Measurements from ENCODE around the gene UGGT2. TPM values are rescaled to one million over a fixed set of nuclear protein-coding genes. Genes with fewer than 3 reads are reported as not detected.

The UGGT2 gene
- total RNA-seq, 1 donor from 2014 or later: 17.4 TPM

DNA sequence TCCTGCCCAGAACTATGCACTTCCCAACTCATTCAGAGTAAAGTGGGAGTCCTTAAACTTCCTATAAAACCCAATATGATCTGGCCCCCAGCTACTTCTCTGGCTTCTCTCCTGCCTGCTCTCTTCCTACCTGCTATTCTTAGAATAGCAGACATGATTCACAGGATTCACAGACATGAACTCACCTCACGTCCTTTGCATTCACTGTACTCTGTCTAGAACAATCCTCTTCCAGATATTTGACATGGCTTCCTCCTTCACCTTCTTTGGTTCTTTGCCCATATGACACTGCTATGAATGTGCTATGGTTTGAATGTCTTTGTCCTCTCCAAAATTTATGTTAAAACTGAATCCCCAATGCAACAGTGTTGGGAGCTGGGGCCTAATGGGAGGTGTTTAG, 154.9 kb downstream of the UGGT2 start:
- no peak for DNase-seq (ENCODE audit: low read depth)

DNA sequence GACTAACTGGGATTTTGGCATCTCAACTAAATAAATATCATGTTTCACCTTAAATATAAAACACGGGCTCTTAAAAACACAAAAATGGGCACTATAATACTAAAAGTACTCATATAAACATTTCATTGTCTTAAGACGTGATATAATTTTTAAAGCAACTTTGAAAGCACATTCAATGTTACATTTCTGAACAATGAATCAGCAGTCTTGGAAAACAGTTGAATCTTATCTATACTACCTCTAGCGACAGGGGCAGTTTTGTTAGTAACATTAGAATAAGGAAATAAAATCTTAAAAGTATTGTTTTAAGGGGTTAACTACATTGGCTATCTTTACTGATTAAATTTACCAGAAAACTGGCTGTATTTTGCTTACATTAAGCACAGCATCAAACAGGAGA, 156.9 kb downstream of the UGGT2 start:
- no peak for DNase-seq (ENCODE audit: low read depth)
- no peak for TF ChIP-seq CTCF (conservative IDR thresholded peaks at IDR 0.05; ENCODE audit: low read depth, low read length)
- H3K4me3 ChIP-seq (ENCODE audit: low read depth, low read length): no peak overlapping the region

More for the DNA sequence above, 154.9 kb downstream of the UGGT2 start:
- no peak for TF ChIP-seq CTCF (conservative IDR thresholded peaks at IDR 0.05; ENCODE audit: low read depth, low read length)
- H3K4me3 ChIP-seq (ENCODE audit: low read depth, low read length): no peak overlapping the region

- TF ChIP-seq CTCF (conservative IDR thresholded peaks at IDR 0.05; ENCODE audit: low read depth, low read length): no peak
Observed at GRCh38 chr13:95893861-95894260, 159.3 kb downstream of the UGGT2 start.

GRCh38 chr13:95882121-95882520, 171.1 kb downstream of the UGGT2 start:
- no peak for DNase-seq (ENCODE audit: low read depth)
- H3K4me3 ChIP-seq (ENCODE audit: low read depth, low read length): no peak overlapping the region
- TF ChIP-seq CTCF (conservative IDR thresholded peaks at IDR 0.05; ENCODE audit: low read depth, low read length): no peak

More at GRCh38 chr13:95893861-95894260, 159.3 kb downstream of the UGGT2 start:
- no peak for DNase-seq (ENCODE audit: low read depth)
- H3K4me3 ChIP-seq (ENCODE audit: low read depth, low read length): no peak overlapping the region

DNA sequence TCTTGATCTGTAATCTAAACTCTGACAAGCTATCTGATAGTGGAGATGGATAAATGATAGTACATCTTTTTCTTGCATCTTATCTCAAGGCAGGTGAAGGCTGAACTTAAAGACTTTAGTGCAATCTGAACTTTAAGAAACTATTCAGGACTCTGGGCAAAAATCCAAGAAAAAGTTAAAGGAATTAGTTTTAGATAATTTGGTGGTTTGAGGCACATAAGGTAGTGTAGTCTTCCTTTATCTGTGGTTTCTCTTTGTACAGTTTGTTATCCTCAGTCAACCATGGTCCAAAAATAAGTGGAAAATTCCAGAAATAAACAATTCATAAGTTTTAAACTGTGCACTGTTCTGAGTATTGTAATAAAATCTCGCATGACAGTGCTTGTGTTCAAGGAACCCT, 172.9 kb downstream of the UGGT2 start:
- TF ChIP-seq CTCF (conservative IDR thresholded peaks at IDR 0.05; ENCODE audit: low read depth, low read length): no peak
- no peak for DNase-seq (ENCODE audit: low read depth)
- no peak overlapping the region for H3K4me3 ChIP-seq (ENCODE audit: low read depth, low read length)

GRCh38 chr13:95874286-95874685, 178.9 kb downstream of the UGGT2 start:
- TF ChIP-seq CTCF (conservative IDR thresholded peaks at IDR 0.05; ENCODE audit: low read depth, low read length): no peak
- DNase-seq (ENCODE audit: low read depth): peak; percentile 18
- no peak overlapping the region for H3K4me3 ChIP-seq (ENCODE audit: low read depth, low read length)

DNA sequence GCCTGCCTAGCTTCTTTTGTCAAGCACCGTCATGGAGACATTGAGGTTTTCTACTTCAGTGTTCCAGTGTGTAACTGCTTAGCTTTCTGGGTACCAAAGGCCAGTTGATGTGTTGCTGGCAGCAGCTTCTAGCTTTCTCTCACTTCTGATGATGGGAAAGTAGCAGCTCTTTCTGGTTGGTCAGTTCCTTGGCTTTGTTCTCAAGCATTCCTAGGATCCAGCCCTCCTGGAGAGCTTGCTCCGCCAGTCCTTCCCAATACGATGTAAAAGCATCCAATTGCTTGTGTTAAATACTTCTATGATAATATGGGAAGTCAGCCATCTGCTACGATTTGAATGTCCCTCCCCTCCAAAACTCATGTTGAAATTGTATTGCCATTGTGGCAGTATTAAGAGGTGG, 182.8 kb downstream of the UGGT2 start:
- H3K4me3 ChIP-seq (ENCODE audit: low read depth, low read length): no peak overlapping the region
- no peak for DNase-seq (ENCODE audit: low read depth)
- TF ChIP-seq CTCF (conservative IDR thresholded peaks at IDR 0.05; ENCODE audit: low read depth, low read length): no peak
